DMS79 (cell line): ENCODE measurements around the gene ARSI.

Experiments
- DNase-seq: peaks from one replicate; lab custom pipeline; 2025; lab: John Stamatoyannopoulos, UW

ARSI gene

DNA sequence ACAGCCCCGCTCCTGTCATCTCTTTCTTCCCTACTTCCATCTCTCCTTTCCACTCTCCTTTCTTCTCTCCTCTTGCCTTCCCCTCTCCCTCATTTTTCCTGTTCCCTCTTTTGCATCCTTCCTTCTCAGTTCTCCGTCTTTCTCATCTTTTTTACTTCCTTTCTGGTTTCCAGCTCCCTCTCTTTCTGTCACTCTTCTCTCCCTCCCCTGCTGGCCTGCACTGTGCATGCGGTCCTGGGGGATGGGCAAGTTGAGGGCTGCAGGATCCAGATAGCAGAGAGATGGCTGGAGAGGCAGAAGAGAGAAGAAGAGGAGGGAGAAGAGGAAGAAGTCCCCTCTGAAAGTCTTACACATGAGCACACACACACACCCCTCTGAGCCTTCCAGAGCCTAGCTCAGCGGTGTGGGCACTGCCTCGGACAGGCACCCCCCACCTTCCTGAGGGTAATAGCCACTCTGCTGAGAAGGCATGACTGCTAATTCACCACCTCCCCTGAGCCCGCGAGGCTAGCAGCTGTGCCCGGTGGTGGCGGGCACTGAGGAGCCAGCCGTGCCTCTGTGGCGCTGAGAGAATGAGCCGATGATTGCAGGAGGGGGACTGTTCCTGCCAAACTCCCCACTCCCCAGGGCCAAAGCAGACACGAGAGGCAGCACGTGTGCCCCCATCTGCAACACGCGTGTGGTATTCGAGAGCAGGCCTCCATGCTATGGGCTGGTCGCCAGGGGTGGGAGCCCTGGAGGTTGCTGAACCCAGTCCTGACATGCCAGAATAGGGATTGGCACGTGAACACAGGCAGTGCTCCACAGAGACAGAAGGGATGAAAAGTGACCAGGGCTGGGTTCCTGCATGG is 9.4 kb downstream of the ARSI start:
- no peak for DNase-seq

DNA sequence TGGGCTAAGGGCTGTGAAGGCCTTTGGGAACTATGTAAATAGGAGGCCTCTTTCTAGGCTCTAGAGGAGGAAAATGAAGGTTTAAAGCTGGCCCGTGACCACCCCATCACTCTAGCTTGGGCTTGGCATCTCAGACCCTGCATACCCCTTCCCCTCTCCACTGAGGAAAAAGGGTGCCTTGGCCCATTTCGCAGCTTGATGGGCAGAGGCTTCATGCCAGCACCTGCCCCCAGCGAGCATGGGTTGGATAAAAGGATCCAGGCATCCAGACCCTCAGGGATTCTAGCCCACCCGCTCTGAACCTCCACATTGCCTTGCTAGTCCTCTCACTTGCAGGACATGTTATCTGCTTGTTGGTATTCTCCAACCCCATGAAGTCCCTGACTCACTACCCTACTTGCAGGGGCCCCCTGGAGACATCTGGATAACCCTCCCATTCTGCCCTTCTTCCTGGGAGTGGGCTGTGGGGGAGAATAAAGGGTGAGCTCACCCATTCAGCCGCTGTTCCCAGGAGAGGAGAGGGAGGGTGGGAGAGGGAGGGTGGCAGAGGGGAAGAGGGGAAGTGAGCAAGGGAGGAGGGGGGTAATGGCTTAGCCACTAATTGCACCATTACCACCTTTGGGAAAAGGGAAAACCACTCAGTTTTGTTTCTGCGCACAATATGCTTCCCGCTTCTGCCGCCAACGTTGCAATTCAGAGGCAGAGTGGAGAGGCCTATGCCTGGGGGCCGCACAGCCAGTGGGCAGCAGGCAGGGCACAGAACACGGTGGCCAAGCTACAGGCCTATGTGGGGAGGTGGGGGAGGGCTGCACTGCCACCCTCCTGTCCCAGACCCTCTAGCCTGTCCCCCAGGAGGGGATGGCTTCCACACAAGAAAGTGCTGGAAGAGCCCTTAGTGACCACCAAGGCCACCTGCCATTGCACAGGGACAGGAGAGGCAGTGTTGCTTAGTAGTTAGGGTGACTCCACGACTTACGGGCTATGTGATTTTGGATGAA is 11.0 kb downstream of the ARSI start:
- DNase-seq, result no peak

DNA sequence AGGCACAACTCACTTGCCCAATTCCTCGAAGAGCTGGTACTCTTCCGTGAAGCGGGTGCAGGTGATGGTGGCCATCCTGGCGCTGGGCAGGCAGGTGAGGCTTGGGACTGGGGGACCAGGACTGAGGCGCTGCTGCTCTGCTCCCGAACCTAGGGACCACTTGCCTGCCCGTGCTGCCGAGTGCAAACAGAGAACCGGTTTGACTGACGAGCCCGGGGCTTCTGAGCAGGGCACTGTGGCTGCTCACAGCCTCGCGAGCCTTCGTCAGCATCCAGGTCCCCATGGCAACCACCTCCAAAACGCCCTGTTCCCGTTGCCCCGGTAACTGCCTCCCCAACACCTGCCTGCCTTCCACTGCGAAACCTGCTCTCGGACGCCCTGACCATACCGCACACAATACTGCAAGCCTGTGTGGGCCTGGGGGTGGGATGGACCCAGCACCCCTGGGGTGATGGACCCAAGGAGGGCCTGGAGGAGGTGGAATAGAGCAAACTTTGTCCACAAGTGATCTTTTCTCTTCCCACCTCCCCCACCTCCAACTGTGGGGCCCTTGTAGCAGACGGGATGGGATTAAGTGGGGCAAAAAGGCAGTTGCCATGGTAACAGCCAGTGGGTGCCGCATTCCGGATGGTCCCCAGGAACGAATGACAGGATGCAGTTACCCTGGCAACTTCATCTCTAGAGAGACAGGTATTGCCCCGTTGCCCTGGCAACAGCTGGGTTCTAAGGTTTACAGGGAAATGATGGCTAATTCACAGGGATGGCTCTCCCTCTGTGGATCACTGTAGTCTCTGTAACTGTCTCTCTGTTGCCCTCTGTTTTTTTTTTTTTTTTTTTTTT is 12.9 kb downstream of the ARSI start, which contains the start of gene CAMK2A:
TSS of gene CAMK2A (minus strand) at position 223 of the 840 bp plus-strand sequence. CDS start at position 75, 148 bp downstream.
- no peak for DNase-seq

DNA sequence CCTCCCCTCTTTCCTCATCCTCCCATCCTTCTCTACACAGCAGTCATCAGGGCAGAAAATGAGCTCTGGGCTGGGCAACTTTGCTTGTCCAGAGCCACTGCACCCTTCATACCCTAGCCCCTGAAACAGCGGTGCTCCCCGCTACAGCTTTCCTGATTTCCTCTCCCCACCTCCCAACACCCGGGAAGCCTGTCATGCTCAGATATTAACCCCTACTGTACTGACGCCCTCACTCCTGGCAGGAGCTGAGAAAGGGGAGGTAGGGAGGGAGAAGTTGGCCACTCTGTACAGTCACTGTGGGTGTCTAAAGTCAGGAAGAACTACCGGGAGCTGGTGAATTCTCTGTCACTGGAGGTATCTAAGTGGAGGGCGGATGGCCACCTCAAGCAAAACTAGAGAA is 13.9 kb downstream of the ARSI start:
- no peak for DNase-seq

DNA sequence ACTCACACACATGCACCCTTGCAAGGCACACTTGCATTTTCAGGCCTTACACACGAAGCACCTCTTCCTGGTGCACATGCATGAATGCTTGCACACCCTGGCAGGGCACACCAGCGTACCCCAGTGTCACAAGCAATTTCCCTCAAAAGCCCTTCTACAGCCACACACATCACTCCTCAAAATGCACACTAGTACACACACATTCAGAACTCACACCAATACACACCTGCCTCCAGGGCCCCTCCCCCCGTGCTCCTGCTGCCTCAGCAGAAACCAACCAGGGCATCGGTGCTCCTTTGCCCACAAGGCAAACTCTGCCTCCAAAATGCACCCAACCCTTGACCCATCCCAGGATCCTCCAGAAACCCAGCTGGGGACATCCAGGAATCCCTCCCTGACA is 14.3 kb downstream of the ARSI start:
- DNase-seq, result no peak

DNA sequence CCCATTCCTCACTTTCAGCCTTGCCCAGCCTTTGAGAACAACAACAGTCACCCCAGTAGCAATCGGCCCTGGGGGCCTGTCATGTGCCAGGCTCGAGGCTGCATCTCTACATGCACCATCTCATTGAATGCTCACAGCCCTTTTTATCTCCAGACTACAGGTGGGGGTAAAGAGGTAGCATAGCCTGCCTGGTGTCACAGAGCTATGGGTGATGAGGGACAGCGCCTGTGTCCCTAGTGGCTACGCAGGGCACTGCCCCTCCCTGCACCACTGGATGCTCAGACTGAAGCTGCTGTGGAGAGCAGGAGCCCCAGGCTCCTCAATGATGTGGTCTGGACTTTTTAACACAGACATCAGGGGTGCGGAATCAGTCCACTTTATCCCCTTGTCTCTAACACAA is 15.9 kb downstream of the ARSI start:
- no peak for DNase-seq

DNA sequence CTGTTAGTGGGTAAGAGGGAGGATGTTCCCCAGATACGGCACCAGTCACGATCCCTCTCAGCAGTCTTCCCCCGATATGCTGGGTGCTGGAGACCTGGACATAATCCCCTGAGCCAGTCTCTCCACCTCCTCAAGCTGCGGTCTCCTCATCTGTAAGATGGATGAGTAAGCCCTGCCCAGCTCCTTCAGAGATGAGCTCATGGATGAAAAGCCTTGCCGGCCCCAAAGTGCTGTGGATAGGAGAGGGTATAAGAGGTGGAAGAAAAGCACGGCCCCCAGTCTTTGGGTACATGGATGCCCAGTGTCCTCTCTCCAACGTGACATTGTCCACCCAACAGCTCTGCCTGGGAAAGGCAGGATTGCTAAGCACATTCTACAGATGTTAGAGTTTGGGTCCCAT is 17.6 kb downstream of the ARSI start:
- no peak for DNase-seq

DNA sequence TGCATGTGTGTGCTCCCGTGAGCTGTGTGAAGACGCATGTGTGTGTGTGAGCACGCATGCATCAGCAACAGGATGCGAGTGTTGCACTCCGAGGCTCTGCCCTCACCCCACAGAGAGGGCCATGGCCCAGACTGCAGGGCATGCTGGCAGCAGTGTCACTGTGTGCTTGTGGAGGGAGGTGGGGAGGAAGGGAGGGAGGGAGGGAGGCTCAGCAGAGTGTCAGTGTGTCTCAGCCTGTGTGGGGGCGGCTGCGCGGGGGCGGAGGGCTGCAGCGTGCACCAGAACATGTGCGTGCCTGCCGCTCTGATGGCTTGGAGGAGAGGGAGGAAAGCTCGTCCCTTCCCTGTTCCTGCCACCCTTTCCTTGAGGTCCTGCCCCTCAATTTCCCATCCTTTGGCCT is 18.4 kb downstream of the ARSI start:
- DNase-seq, result no peak

DNA sequence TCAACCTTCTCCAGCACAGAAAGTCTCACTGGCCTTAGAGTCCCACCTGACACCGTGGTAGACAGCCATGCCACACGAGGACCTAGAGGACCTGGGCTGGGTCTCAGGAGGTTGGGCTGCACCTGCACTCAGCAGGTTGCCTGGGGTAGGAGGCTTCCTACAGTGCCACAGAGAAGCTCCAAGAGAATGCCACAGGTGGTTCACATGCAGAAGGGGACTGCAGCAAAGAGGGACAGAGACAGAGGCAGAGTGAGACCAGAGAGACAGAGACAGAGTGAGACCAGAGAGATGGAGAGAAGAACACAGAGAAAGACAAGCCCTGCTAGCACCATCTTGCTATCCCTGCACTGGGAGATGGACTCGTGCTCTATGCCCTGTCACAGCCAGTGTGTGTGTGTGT is 18.8 kb downstream of the ARSI start:
- DNase-seq, result no peak

DNA sequence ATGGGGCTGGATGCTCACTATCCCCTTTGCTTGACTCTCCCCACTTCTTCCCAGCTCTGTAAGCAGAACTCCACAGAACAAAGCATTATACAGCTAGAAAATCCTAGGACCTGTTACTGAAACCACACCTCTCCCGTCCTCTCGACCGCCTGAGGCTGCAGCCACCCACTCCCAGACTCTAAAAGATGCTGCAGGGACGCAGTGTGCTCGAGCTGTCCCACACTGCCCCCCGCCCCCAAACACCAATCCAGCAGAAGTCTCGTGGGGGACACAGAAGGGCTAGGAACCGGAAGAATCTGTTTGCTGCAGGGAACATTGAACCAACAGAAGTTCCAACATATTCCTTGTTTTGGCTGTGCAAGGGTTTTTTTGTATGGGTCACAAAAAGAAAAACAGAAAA is 20.7 kb downstream of the ARSI start:
- DNase-seq, result no peak

DNA sequence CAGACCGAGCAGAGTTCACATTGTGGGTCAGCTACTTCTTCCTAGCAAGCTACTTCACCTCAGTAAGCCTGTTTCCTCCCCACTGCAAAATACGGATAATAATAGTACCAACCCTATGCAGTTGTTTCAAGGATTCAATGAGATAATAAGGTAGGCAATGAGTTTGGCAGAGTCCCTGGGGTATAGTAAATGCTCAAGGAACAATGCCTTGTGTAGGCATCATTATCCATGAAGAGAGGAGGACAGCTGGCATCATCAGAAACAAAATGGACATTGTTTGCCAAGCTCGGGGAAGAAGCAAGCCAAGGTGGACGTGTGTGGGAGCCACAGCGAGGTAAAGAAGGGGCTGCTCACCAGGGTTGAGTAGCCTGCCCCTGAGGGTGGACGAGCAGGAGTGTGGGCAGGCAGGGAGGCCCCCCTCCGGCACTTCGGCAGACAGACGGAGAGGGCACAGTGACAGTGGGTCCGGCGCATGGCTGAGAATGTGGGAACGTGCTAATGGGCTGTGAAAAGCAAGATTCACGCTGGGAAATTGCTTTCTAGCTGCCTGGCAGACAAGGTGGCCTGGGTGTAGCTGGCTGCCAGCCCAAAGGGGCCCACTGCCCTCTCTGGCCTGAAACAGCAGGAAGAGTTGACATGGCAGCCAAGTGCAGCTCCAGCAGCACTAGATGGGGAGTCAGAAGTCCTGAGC is 23.2 kb downstream of the ARSI start:
- DNase-seq, result no peak

DNA sequence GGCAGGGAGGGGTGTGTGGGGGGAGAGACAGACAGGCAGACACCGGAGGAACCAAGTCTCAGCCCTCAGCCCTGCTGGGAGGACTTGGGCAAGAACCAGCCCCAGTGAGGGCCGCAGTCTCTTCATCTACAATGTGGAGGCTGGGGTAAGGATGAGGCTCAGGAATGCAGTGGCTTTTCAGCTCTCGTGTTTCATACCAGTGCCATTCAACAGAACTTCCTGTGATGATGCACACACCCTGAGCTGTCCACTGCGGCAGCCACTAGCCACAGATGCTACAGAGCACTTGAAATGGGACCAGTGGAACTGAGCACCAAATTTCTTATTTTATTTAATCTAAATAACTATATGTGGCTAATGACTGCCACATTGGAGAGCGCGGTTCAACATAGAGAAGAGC is 23.8 kb downstream of the ARSI start:
- no peak for DNase-seq

DNA sequence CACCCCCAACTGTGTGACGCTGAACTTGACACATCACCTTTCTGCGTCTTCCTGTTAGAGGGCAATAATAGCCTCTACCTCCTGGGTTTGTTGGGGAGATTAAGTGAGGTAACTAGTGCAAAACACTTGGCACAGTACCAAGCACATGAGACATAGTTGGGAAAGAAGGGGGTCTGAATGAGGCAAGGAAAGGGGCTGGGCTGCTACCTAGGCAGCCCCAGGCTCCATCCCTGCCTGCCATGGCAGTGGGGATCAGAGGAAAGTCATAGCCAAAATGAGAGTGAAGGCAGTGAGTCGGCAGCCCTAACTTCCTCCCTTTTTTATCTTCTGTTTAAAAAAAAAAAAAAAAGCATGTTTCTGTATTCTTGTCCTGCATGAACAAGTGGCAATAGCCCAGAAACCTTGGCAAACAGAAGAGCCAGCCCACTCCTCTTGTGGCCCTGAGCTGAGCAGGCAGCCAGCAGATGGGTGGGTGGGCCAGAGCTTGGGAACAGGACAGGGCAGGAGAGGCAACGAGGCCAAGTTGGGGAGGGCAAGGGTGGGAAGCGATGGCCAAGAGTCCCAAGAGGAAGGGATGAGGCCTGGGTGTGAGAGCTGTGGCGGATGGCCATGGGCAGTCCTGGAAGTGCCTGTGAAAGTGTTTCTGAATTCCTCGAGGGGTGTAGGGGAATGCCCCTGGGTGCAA is 24.5 kb downstream of the ARSI start:
- DNase-seq, result no peak

DNA sequence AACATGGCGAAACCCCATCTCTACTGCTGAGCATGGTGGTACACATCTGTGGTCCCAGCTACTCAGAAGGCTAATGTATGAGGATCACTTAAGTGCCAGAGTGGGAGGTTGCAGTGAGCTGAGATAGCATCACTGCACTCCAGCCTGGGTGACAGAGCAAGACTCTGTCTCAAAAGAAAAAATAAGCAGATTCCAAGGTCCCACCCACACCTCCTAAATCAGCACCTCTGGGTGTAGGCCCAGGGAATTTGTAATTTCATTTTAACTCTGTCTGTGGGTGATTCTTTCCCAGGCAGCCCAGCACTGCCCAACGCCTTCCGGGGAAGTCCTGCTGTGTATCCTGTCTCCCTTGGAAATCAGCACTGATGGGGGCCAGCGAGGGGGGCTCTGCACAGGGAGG is 25.7 kb downstream of the ARSI start:
- DNase-seq, result no peak

DNA sequence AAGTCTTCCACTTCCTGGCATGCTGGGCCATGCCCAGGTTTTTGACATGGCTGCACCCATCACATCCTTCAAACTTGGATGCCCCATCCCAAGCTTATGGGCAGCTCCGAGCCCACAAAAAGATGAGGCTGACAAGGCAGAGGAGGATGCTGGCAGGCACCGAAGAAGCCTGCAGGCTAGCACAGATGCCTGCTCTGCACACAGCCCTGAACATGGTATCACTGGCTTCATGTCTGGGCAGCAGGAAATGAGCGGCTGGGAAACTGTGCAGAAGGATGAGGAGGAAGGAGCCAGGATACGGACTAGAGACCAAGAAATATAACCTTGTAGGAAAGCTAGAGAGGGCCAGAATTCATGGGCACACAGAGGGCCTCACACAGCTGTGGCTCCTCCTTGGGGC is 27.9 kb downstream of the ARSI start:
- no peak for DNase-seq

DNA sequence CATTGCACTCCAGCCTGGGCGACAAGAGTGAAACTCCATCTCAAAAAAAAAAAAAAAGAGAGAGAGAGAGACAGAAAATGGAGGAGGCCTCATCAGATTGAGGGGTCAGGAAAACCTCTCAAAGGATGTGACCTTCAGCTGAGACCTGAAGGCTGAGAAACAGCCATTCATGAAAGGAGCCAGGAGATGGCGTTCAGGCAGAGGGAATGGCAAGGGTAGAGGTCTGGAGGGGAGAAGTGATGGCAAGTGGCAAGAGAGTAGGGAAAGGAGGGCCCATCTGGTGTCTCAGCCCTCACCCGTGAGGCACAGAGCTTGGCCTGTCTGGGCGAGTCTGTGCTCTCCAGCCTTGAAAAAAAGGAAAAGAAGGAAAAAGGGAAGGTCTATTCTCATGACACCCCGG is 30.2 kb downstream of the ARSI start:
- DNase-seq, result no peak

DNA sequence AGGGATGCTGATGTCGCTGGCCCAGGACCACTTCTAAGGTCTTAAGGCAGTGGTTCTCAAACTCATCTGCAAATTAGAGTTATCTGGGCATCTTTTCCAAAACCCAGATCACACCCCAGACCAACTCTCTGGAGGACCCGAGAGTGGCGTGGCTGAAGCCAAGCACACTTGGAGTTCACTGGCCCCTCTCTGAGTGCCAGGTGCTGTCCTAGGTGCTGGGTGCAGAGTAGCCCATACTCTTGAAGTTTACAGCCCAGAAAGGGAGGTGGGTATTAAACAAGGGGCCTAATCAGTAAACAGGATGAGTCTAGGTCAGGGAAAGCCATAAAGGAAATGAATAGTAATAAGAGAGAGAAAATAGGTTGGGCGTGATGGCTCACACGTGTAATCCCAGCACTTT is 30.8 kb downstream of the ARSI start:
- DNase-seq, result no peak

DNA sequence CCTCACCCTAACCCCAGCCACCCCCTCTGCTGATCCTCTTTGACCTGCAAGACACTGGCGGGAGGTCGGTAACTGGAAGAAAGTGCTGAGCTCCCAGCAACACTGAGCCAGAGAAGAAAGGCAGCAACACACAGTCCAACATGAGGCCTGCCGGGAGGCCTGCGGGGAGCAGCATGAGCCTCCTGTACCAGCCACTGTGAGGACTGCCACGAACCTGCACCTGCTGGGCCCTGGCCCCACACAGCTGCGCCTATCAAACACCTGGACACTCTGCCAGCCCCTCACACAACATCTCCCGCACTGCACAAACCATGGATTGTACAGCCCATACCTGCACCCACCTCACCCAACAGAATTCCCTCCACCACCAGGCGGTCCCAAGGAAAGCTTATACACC is 31.4 kb downstream of the ARSI start:
- no peak for DNase-seq

DNA sequence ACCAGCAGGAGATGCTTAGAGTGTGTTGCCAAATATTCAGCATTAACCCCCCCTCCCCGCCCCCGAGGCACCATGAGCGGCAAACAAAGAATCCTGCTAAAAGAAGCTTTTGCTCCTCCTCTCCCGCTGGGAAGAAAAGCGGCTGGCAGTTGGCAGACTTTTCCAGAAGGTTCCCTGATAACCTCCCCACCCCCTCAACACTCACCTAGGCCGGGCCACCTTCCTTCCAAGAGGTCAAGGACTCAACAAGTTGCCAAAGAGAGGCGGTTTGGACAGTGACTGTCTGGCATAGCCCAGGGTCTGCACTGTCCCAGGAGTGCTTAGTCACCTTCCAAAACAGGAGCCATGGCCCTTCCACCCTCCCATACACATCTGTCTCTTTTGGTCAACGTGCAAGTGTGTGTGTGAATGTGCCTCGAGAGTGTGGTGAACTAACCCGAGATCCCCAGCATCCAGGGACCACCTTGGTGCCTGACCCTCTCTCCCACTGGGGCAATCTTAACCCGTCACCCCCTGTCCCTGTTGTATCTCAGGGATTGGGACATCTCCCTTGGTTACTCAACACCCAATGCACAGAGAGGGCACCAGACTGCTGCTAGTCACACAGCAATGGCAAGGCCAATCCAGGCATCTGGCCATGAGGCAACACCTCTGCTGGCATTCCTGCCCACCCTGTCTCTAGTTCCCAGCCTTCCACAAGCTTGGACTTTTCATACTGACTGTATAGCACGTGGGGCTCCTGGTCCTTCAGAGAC is 32.0 kb downstream of the ARSI start:
- DNase-seq, result no peak

DNA sequence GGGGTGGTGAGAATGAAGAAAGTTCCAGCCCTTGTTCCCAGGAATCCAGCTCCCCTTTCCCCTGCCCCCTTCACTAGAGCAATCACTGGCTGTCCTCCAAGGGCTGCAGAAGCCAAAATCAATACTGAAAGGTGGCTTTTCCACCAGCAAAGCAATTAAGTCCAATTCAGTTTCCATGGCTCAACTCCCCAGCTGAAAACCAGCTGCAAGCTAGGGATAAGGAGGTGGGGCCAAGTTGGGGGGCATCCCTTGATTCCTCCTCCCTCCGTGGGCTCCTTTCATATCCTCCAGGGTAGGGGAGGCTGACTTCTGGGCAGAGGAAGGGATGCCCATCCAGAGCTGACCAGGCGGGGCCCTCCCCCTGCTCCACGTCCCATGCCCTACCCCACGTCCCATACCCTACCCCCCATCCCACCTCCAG is 35.8 kb downstream of the ARSI start:
- peak; percentile 2 for DNase-seq
